Hepatocyte (in vitro differentiated cells): Measurements from ENCODE around the gene IFNA7. TPM values are rescaled to one million over a fixed set of nuclear protein-coding genes. Genes with fewer than 3 reads are reported as not detected.
"Not testable (repeated sequence)": the region's sequence is repeated elsewhere in the genome, so short reads cannot be mapped to it uniquely, and the experiment has no call there.

ENCODE experiments used
- DNase-seq: peaks from one replicate; pipeline ENCODE4 v3.0.0-alpha.2; 2016; ENCODE audit warnings: low spot score
- H2AFZ ChIP-seq: fragments of 200-600 bp; sonication (generic); 2 replicates; pipeline ENCODE4 v1.6.0; 2016; ENCODE audit warnings: antibody characterized with exemption, mild to moderate bottlenecking
- H3K27ac ChIP-seq: fragments of 200-600 bp; sonication (generic); 2 replicates; pipeline ENCODE4 v1.5.1; 2016; ENCODE audit warnings: mild to moderate bottlenecking
- H3K27me3 ChIP-seq: fragments of 200-600 bp; sonication (generic); 2 replicates; pipeline ENCODE4 v1.6.1; 2016
- H3K36me3 ChIP-seq: fragments of 200-600 bp; sonication (generic); replicated peaks from 2 replicates; pipeline ENCODE4 v1.5.1; 2016; ENCODE audit warnings: low read depth; ENCODE audit not compliant: insufficient read depth
- H3K4me1 ChIP-seq: fragments of 200-600 bp; sonication (generic); 2 replicates; pipeline ENCODE4 v1.5.1; 2016; ENCODE audit warnings: mild to moderate bottlenecking, moderate library complexity; ENCODE audit not compliant: insufficient read depth
- H3K4me2 ChIP-seq: fragments of 200-600 bp; sonication (generic); 2 replicates; pipeline ENCODE4 v1.6.0; 2016
- H3K4me3 ChIP-seq: fragments of 200-600 bp; sonication (generic); 2 replicates; pipeline ENCODE4 v1.5.1; 2016; ENCODE audit warnings: mild to moderate bottlenecking
- H3K79me2 ChIP-seq: fragments of 200-600 bp; sonication (generic); 2 replicates; pipeline ENCODE4 v1.6.0; 2017; ENCODE audit warnings: mild to moderate bottlenecking
- H3K9me2 ChIP-seq: fragments of 200-600 bp; sonication (generic); replicated peaks from 2 replicates; pipeline ENCODE4 v1.6.0; 2017; ENCODE audit warnings: mild to moderate bottlenecking; ENCODE audit not compliant: insufficient read depth
- H3K9me3 ChIP-seq: fragments of 200-600 bp; sonication (generic); 2 replicates; pipeline ENCODE4 v1.5.1; 2016; ENCODE audit warnings: low read depth, mild to moderate bottlenecking
- H4K20me1 ChIP-seq: fragments of 200-600 bp; sonication (generic); 2 replicates; pipeline ENCODE4 v1.6.0; 2016; ENCODE audit warnings: mild to moderate bottlenecking; ENCODE audit not compliant: insufficient read depth, poor library complexity, severe bottlenecking
- CTCF ChIP-seq: fragments of 200-600 bp; sonication (generic); IDR thresholded peaks from 2 replicates; pipeline ENCODE4 v1.5.1; 2016; ENCODE audit warnings: antibody characterized with exemption, mild to moderate bottlenecking; ENCODE audit not compliant: poor library complexity
- EZH2 ChIP-seq: fragments of 200-600 bp; sonication (generic); IDR thresholded peaks from 2 replicates; pipeline ENCODE4 v1.6.1; 2016; ENCODE audit warnings: antibody characterized with exemption, mild to moderate bottlenecking, borderline replicate concordance
- EZH2phosphoT487 ChIP-seq: fragments of 200-600 bp; sonication (generic); IDR thresholded peaks from one replicate; pipeline ENCODE4 v1.6.1; 2018; ENCODE audit warnings: antibody characterized with exemption, mild to moderate bottlenecking, low read depth, moderate library complexity; ENCODE audit not compliant: unreplicated experiment, severe bottlenecking
- WGBS: methylation state at CpG from one replicate; pipeline ENCODE4 v1.1.6; 2016; ENCODE audit warnings: low lambda C conversion rate; ENCODE audit errors: missing lambda C conversion rate; 5-methylcytosine and 5-hydroxymethylcytosine counted together
- polyA plus RNA-seq: library from polyadenylated mRNA; unstranded; fragments of >200 nt; fragmentation: Nextera tagmentation; extraction: Ambion mirVana; gene quantifications from 2 replicates; pipeline ENCODE4 v1.2.1, GENCODE V29; 2016
- total RNA-seq: library from RNA; depleted of rRNA; stranded (reverse); fragments of >200 nt; gene quantifications from 2 replicates; pipeline ENCODE4 v1.2.3, GENCODE V29; 2014

IFNA7 gene
- total and polyA plus RNA-seq, 2 experiments from 2014 or later: not detected

- Histone ChIP-seq H4K20me1 (no peaks in the 10 kb centered on the region), H3K9me2 (no peaks in the 10 kb centered on the region), H3K4me2 (no peak overlapping the region), H3K27ac (no peak overlapping the region), H3K27me3 (no peaks in the 10 kb centered on the region), H3K4me3 (no peak overlapping the region), H3K79me2 (no peaks in the 10 kb centered on the region), H2AFZ (no peak overlapping the region), H3K9me3 (no peaks in the 10 kb centered on the region), H3K4me1 (no peaks in the 10 kb centered on the region), H3K36me3 (no peaks in the 10 kb centered on the region)
- WGBS: 93% methylated on average over 7 of the region's 7 CpGs
- no peak for TF ChIP-seq EZH2
- no peak for TF ChIP-seq CTCF
- no peak for TF ChIP-seq EZH2phosphoT487
- no peak for DNase-seq
Observed at GRCh38 chr9:21210311-21210710, 8.3 kb upstream of the IFNA7 start.

- not testable (repeated sequence) for H3K4me1 ChIP-seq, H3K27me3 ChIP-seq, H3K4me2 ChIP-seq, H3K36me3 ChIP-seq, H3K4me3 ChIP-seq, H4K20me1 ChIP-seq, H3K27ac ChIP-seq, H2AFZ ChIP-seq, H3K9me3 ChIP-seq, DNase-seq, H3K9me2 ChIP-seq, H3K79me2 ChIP-seq
- WGBS: 88% methylated on average over 3 of the region's 3 CpGs
Observed at GRCh38 chr9:21207043-21207442, 5.0 kb upstream of the IFNA7 start, which contains the start of gene IFNA10. Gene IFNA10, minus strand, starts transcription at chr9:21207143. Its CDS starts 46 bp downstream, at chr9:21207097.

- H3K9me2 ChIP-seq: no peaks in the 10 kb centered on the region
- no peak overlapping the region for H3K4me2 ChIP-seq
- no peaks in the 10 kb centered on the region for H3K9me3 ChIP-seq
- no peak overlapping the region for H3K4me3 ChIP-seq
- no peaks in the 10 kb centered on the region for H3K4me1 ChIP-seq
- no peaks in the 10 kb centered on the region for H3K36me3 ChIP-seq
- H3K27me3 ChIP-seq: no peaks in the 10 kb centered on the region
- no peak overlapping the region for H2AFZ ChIP-seq
- no peak overlapping the region for H3K27ac ChIP-seq
- TF ChIP-seq EZH2phosphoT487 (no peak), CTCF (no peak), EZH2 (no peak)
- no peaks in the 10 kb centered on the region for H3K79me2 ChIP-seq
- no peaks in the 10 kb centered on the region for H4K20me1 ChIP-seq
- DNase-seq: no peak
Observed at GRCh38 chr9:21205204-21205603, 3.2 kb upstream of the IFNA7 start.

- peak; percentile 73 for TF ChIP-seq CTCF
- H4K20me1 ChIP-seq, H3K9me2 ChIP-seq, H3K4me1 ChIP-seq, H3K4me3 ChIP-seq, H2AFZ ChIP-seq, H3K27me3 ChIP-seq, H3K27ac ChIP-seq, H3K79me2 ChIP-seq, H3K36me3 ChIP-seq, H3K9me3 ChIP-seq: not testable (repeated sequence)
- peak; percentile 28 for DNase-seq
- WGBS: 43% methylated on average over 6 of the region's 6 CpGs
- H3K4me2 ChIP-seq: peak overlapping the region; percentile 46
Observed at GRCh38 chr9:21194867-21195776, 6.9 kb downstream of the IFNA7 start.

- not testable (repeated sequence) for DNase-seq, H3K79me2 ChIP-seq, H4K20me1 ChIP-seq, H3K9me3 ChIP-seq, H3K27ac ChIP-seq, H3K36me3 ChIP-seq, H3K27me3 ChIP-seq, H2AFZ ChIP-seq, H3K4me2 ChIP-seq, H3K9me2 ChIP-seq, H3K4me3 ChIP-seq, H3K4me1 ChIP-seq
- 90% methylated on average over 3 of the region's 3 CpGs for WGBS
Observed at GRCh38 chr9:21187487-21187886, 14.5 kb downstream of the IFNA7 start, which contains the start of gene IFNA4. Gene IFNA4, minus strand, starts transcription at chr9:21187587. Its CDS starts 56 bp downstream, at chr9:21187531.
